ENCODE results near the gene LMX1A. TPM values are rescaled to one million over a fixed set of nuclear protein-coding genes. Genes with fewer than 3 reads are reported as not detected.

Gene LMX1A
- total RNA-seq, 1 donor from 2014 or later = not detected

- no peak for TF ChIP-seq CTCF (IDR thresholded peaks at IDR 0.05; ENCODE audit: insufficient read depth, low read length, severe bottlenecking)
- FAIRE-seq (peak; percentile 47), DNase-seq (ENCODE audit: low read depth) (no peak)
- Histone ChIP-seq H3K4me3 (ENCODE audit: low read depth, low read length) (no peak overlapping the region), H3K36me3 (ENCODE audit: control insufficient read depth, insufficient read depth, low read length) (no peaks in the 10 kb centered on the region), H3K27me3 (ENCODE audit: control insufficient read depth, insufficient read depth, low read length) (no peaks in the 10 kb centered on the region)
Measured at GRCh38 chr1:165168467-165168866, 188.0 kb downstream of the LMX1A start.

GRCh38 chr1:165162671-165163241, 193.8 kb downstream of the LMX1A start:
- FAIRE-seq (no peak), DNase-seq (ENCODE audit: low read depth) (peak; percentile 89)
- Histone ChIP-seq H3K27me3 (ENCODE audit: control insufficient read depth, insufficient read depth, low read length) (peaks cover 2% of the 10 kb centered on the region), H3K36me3 (ENCODE audit: control insufficient read depth, insufficient read depth, low read length) (no peaks in the 10 kb centered on the region), H3K4me3 (ENCODE audit: low read depth, low read length) (no peak overlapping the region)
- no peak for TF ChIP-seq CTCF (IDR thresholded peaks at IDR 0.05; ENCODE audit: insufficient read depth, low read length, severe bottlenecking)

GRCh38 chr1:165161130-165161529, 195.4 kb downstream of the LMX1A start:
- Histone ChIP-seq H3K36me3 (ENCODE audit: control insufficient read depth, insufficient read depth, low read length) (no peaks in the 10 kb centered on the region), H3K4me3 (ENCODE audit: low read depth, low read length) (no peak overlapping the region), H3K27me3 (ENCODE audit: control insufficient read depth, insufficient read depth, low read length) (peaks cover 2% of the 10 kb centered on the region)
- DNase-seq (ENCODE audit: low read depth) = peak; percentile 42
- FAIRE-seq = no peak
- TF ChIP-seq CTCF (IDR thresholded peaks at IDR 0.05; ENCODE audit: insufficient read depth, low read length, severe bottlenecking) = no peak

- Histone ChIP-seq H3K27me3 (ENCODE audit: control insufficient read depth, insufficient read depth, low read length) (no peaks in the 10 kb centered on the region), H3K4me3 (ENCODE audit: low read depth, low read length) (no peak overlapping the region), H3K36me3 (ENCODE audit: control insufficient read depth, insufficient read depth, low read length) (no peaks in the 10 kb centered on the region)
- DNase-seq (ENCODE audit: low read depth) = no peak
- FAIRE-seq = no peak
- TF ChIP-seq CTCF (IDR thresholded peaks at IDR 0.05; ENCODE audit: insufficient read depth, low read length, severe bottlenecking) = no peak
Measured at GRCh38 chr1:165153182-165153581, 203.3 kb downstream of the LMX1A start.

- H3K4me3 ChIP-seq (ENCODE audit: low read depth, low read length) = no peak overlapping the region
- DNase-seq (ENCODE audit: low read depth) (peak; percentile 36), FAIRE-seq (no peak)
- H3K36me3 ChIP-seq (ENCODE audit: control insufficient read depth, insufficient read depth, low read length) = no peaks in the 10 kb centered on the region
- no peaks in the 10 kb centered on the region for H3K27me3 ChIP-seq (ENCODE audit: control insufficient read depth, insufficient read depth, low read length)
- peak; percentile 46 for TF ChIP-seq CTCF (IDR thresholded peaks at IDR 0.05; ENCODE audit: insufficient read depth, low read length, severe bottlenecking)
Measured at GRCh38 chr1:165152727-165153126, 203.8 kb downstream of the LMX1A start.

- H3K27me3 ChIP-seq (ENCODE audit: control insufficient read depth, insufficient read depth, low read length) = no peaks in the 10 kb centered on the region
- FAIRE-seq (no peak), DNase-seq (ENCODE audit: low read depth) (peak; percentile 55)
- H3K36me3 ChIP-seq (ENCODE audit: control insufficient read depth, insufficient read depth, low read length) = no peaks in the 10 kb centered on the region
- TF ChIP-seq CTCF (IDR thresholded peaks at IDR 0.05; ENCODE audit: insufficient read depth, low read length, severe bottlenecking) = no peak
- H3K4me3 ChIP-seq (ENCODE audit: low read depth, low read length) = no peak overlapping the region
Measured at GRCh38 chr1:165152109-165152508, 204.4 kb downstream of the LMX1A start.

Data from bronchial epithelial cell (primary cell).